HepG2 (cell line): ENCODE measurements around the gene SLC20A1. TPM values are rescaled to one million over a fixed set of nuclear protein-coding genes. Genes with fewer than 3 reads are reported as not detected.
"Not testable (repeated sequence)": the region's sequence is repeated elsewhere in the genome, so short reads cannot be mapped to it uniquely, and the experiment has no call there.

Experiments used
- ATAC-seq: fragments of 200-7000 bp; cut with Tn5 transposase; 3 replicates; pipeline ENCODE4 v1.9.1; 2020; ENCODE audit warnings: mild to moderate bottlenecking, moderate library complexity
- BruUV-seq: library from RNA; stranded (reverse); fragments of 400-500 nt; replicated peaks from 2 replicates; lab custom pipeline; 2021; lab: Mats Ljungman, UMichigan
- CTCF ChIA-PET: fragments of 300-600 bp; formaldehyde crosslinking; extraction: SDS; loops from one replicate; lab custom pipeline; 2021; ENCODE audit warnings: low total read pairs, inconsistent platforms, low intra/inter-chr PET ratio; lab: Yijun Ruan, JAX
- POLR2A ChIA-PET: fragments of 350-600 bp; sonication (Branson Sonifier 250); formaldehyde crosslinking; loops from one replicate; lab custom pipeline; 2020; ENCODE audit warnings: antibody characterized with exemption, inconsistent platforms; lab: Yijun Ruan, JAX
- DNase-seq: peaks from one replicate; pipeline ENCODE4 v3.0.0-alpha.2; 2015; ENCODE audit warnings: low spot score
- FAIRE-seq: peaks from 3 replicates; lab custom pipeline; 2011; peaks lifted over from hg19 to GRCh38; lab: Jason Lieb, UNC
- H2AFZ ChIP-seq: one replicate; pipeline ENCODE4 v1.6.1; 2011; ENCODE audit warnings: low read length, inconsistent platforms
- H3K27ac ChIP-seq: fragments of 300-600 bp; 3 replicates; pipeline ENCODE4 v1.8.0; 2011; ENCODE audit warnings: mixed run types, mild to moderate bottlenecking, mixed read lengths, low read length, inconsistent platforms; ENCODE audit not compliant: insufficient read depth; ENCODE audit errors: extremely low read length
- H3K27me3 ChIP-seq, 2 experiments: fragments of 200-600 bp in 1 of 2; 2 replicates in 1 of 2; 3 replicates in 1 of 2; pipeline versions ENCODE4 v1.6.0 to v1.8.0; 2011; ENCODE audit warnings: low read length in 2 of 2, mild to moderate bottlenecking in 2 of 2, moderate library complexity in 2 of 2, inconsistent platforms in 1 of 2; ENCODE audit not compliant: insufficient read depth in 2 of 2, control insufficient read depth in 1 of 2
- H3K36me3 ChIP-seq, 2 experiments: fragments of 200-600 bp in 1 of 2; replicated peaks in 1 of 2; 2 replicates in 1 of 2; 3 replicates in 1 of 2; pipeline versions ENCODE4 v1.5.1 to v1.8.0; 2011; ENCODE audit warnings: low read length in 2 of 2, inconsistent platforms in 1 of 2; ENCODE audit not compliant: insufficient read depth in 2 of 2, control insufficient read depth in 1 of 2
- H3K4me1 ChIP-seq: 2 replicates; pipeline ENCODE4 v1.5.1; 2012; ENCODE audit warnings: low read length, inconsistent platforms; ENCODE audit not compliant: insufficient read depth
- H3K4me2 ChIP-seq: 2 replicates; pipeline ENCODE4 v1.6.0; 2011; ENCODE audit warnings: low read depth, low read length, inconsistent platforms
- H3K4me3 ChIP-seq, 3 experiments: fragments of 200-600 bp in 1 of 3; sonication (generic), shearing (Covaris generic) in 1 of 3; replicated peaks in 1 of 3; 2 replicates each; pipeline ENCODE4 v1.5.1; 2011 to 2016; ENCODE audit warnings: low read length in 3 of 3, inconsistent platforms in 2 of 3, low read depth in 2 of 3, mild to moderate bottlenecking in 2 of 3, control low read depth in 1 of 3, mixed read lengths in 1 of 3; ENCODE audit not compliant: insufficient read depth in 1 of 3
- H3K79me2 ChIP-seq: one replicate; pipeline ENCODE4 v1.6.1; 2011; ENCODE audit warnings: low read length, inconsistent platforms; ENCODE audit not compliant: insufficient read depth
- H3K9ac ChIP-seq: 2 replicates; pipeline ENCODE4 v1.6.0; 2011; ENCODE audit warnings: mild to moderate bottlenecking, low read depth, low read length, inconsistent platforms; ENCODE audit not compliant: insufficient read depth
- H3K9me3 ChIP-seq: 2 replicates; pipeline ENCODE4 v1.5.1; 2012; ENCODE audit warnings: mild to moderate bottlenecking, low read length
- H4K20me1 ChIP-seq: 2 replicates; pipeline ENCODE4 v1.6.0; 2011; ENCODE audit warnings: inconsistent platforms, mild to moderate bottlenecking, low read length, moderate library complexity; ENCODE audit not compliant: insufficient read depth
- CEBPG ChIP-seq: IDR thresholded peaks from 2 replicates; pipeline ENCODE4 v1.6.1; 2016
- ELF3 ChIP-seq: IDR thresholded peaks from 2 replicates; pipeline ENCODE4 v1.6.1; 2016; ENCODE audit warnings: missing genetic modification reagents, missing compliant biosample characterization
- FOXA1 ChIP-seq, 2 experiments: fragments of 450-650 bp in 1 of 2; sonication (generic) in 1 of 2; formaldehyde crosslinking in 1 of 2; IDR thresholded peaks; 2 replicates each; pipeline versions ENCODE4 v1.4.0 to v1.6.1; 2016 to 2020; ENCODE audit warnings: missing genetic modification reagents in 1 of 2
- FOXA3 ChIP-seq: IDR thresholded peaks from 2 replicates; pipeline ENCODE4 v1.6.1; 2016; ENCODE audit warnings: missing genetic modification reagents, missing compliant biosample characterization
- GATAD2A ChIP-seq: IDR thresholded peaks from 2 replicates; pipeline ENCODE4 v1.6.1; 2016
- HMG20A ChIP-seq: IDR thresholded peaks from 2 replicates; pipeline ENCODE4 v1.6.1; 2016; ENCODE audit warnings: borderline replicate concordance
- HNF4A ChIP-seq: sonication (generic); formaldehyde crosslinking; IDR thresholded peaks from 2 replicates; pipeline ENCODE4 v1.4.0; 2020; ENCODE audit warnings: missing genetic modification reagents
- NCOA2 ChIP-seq: sonication (generic); formaldehyde crosslinking; IDR thresholded peaks from 2 replicates; pipeline ENCODE4 v1.8.0; 2022; ENCODE audit warnings: inconsistent platforms
- RARA ChIP-seq: IDR thresholded peaks from 2 replicates; pipeline ENCODE4 v1.6.1; 2016; ENCODE audit warnings: missing genetic modification reagents, missing compliant biosample characterization
- SOX13 ChIP-seq, 3 experiments: fragments of 450-650 bp in 1 of 3; sonication (generic) in 1 of 3; formaldehyde crosslinking in 1 of 3; IDR thresholded peaks in 2 of 3; conservative IDR thresholded peaks in 1 of 3; 2 replicates each; pipeline versions ENCODE4 v1.5.0 to v1.6.1; 2016 to 2020; ENCODE audit warnings: antibody characterized with exemption in 1 of 3, mild to moderate bottlenecking in 1 of 3, missing compliant biosample characterization in 1 of 3, missing genetic modification reagents in 1 of 3, moderate library complexity in 1 of 3
- SOX5 ChIP-seq: IDR thresholded peaks from 2 replicates; pipeline ENCODE4 v1.6.1; 2016; ENCODE audit warnings: borderline replicate concordance
- SOX6 ChIP-seq, 2 experiments: fragments of 450-650 bp in 1 of 2; sonication (generic) in 1 of 2; formaldehyde crosslinking in 1 of 2; IDR thresholded peaks; 2 replicates each; pipeline versions ENCODE4 v1.4.0 to v1.6.1; 2017 to 2020; ENCODE audit warnings: antibody characterized with exemption in 1 of 2, mild to moderate bottlenecking in 1 of 2, missing genetic modification reagents in 1 of 2
- TCF7 ChIP-seq: sonication (generic); IDR thresholded peaks from 2 replicates; pipeline ENCODE4 v1.6.1; 2016; ENCODE audit warnings: antibody characterized with exemption, low read depth
- WGBS: methylation state at CpG from one replicate; pipeline ENCODE4 v1.1.6; 2017; ENCODE audit warnings: low lambda C conversion rate; 5-methylcytosine and 5-hydroxymethylcytosine counted together
- in situ Hi-C: cut with HindIII; loops from 2 replicates; pipeline ENCODE4 v1.10.0; 2017; ENCODE audit warnings: low pct_unique_long_range_greater_than_20kb; ENCODE audit not compliant: extremely low pct_ligation_motif_present
- intact Hi-C: fragments of 100-400 bp; cut with micrococcal nuclease; formaldehyde crosslinking; loops from one replicate; pipeline ENCODE4 v1.10.0; 2022; ENCODE audit not compliant: unreplicated experiment
- polyA plus RNA-seq, 8 experiments: library from polyadenylated mRNA; depleted of rRNA in 3 of 8; stranded (reverse) in 7 of 8; unstranded in 1 of 8; fragments of >200 nt; fragmentation: Illumina TruSeq in 4 of 8; extraction: Trizol in 4 of 8; gene quantifications; 2 replicates each; pipeline versions ENCODE4 v1.2.1 to v1.2.3, GENCODE V29; 2011 to 2016; ENCODE audit warnings: low read depth in 4 of 8, missing spikeins in 1 of 8, mixed read lengths in 1 of 8; ENCODE audit not compliant: insufficient read depth in 1 of 8
- total RNA-seq, 5 experiments: library from RNA; depleted of rRNA; stranded (reverse); fragments of >200 nt; fragmentation: Illumina TruSeq; extraction: Trizol; gene quantifications; 2 replicates each; pipeline ENCODE4 v1.2.3, GENCODE V29; 2016; ENCODE audit warnings: low read depth in 1 of 5
- TF ChIP-seq, protein P1 (sequence below): sonication (generic); formaldehyde crosslinking; IDR thresholded peaks from 2 replicates; pipeline ENCODE4 v1.4.0; 2020; ENCODE audit warnings: missing genetic modification reagents, mild to moderate bottlenecking, borderline replicate concordance
- TF ChIP-seq, protein P2 (sequence below): IDR thresholded peaks from 2 replicates; pipeline ENCODE4 v1.4.0; 2020; ENCODE audit warnings: mild to moderate bottlenecking, missing genetic modification reagents

The SLC20A1 gene
- total and polyA plus RNA-seq, 2 of the 13 experiments (the other 11 are each of a cell fraction or from before 2014, with no cell fraction given), result 54.0 to 85.9 TPM

DNA sequence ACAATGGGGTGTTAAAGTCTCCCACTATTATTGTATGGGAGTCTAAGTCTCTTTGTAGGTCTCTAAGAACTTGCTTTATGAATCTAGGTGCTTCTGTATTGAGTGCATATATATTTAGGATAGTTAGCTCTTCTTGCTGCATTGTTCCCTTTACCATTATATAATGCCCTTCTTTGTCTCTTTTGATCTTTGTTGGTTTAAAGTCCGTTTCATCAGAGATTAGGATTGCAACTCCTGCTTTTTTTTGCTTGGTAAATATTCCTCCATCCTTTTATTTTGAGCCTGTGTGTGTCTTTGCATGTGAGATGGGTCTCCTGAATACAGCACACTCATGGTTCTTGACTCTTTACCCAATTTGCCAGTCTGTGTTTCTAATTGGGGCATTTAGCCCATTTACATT, 33.5 kb upstream of the SLC20A1 start:
- WGBS, result 0% methylated on average over 1 of the region's 1 CpG
- H3K4me2 ChIP-seq; FAIRE-seq; in situ Hi-C loops; H3K4me3 ChIP-seq; H2AFZ ChIP-seq; POLR2A ChIA-PET; ATAC-seq; H3K79me2 ChIP-seq; H3K9me3 ChIP-seq; H3K36me3 ChIP-seq; H4K20me1 ChIP-seq; H3K9ac ChIP-seq; H3K27ac ChIP-seq; BruUV-seq; CTCF ChIA-PET; H3K27me3 ChIP-seq; TF ChIP-seq SOX13, FOXA1, SOX6 (IDR thresholded peaks at IDR 0.05): not testable (repeated sequence)
- intact Hi-C loops, result loop anchor here (10.0 kb wide), 1 partner anchor 273 kb away; no protein-coding TSS in a partner anchor
- peak in 1 of 2 experiments; percentile 93; a peak in 2 of 4 replicates for TF ChIP-seq SOX13 (CRISPR knock-in tag; conservative IDR thresholded peaks at IDR 0.05 in 1 of 2, IDR thresholded peaks at IDR 0.05 in 1 of 2)
- TF ChIP-seq RARA (CRISPR knock-in tag), result 0 out of 2 replicates have a peak, but pooled peaks have one; percentile 20
- TF ChIP-seq HNF4A (CRISPR knock-in tag), result peak; percentile 38
- peak; percentile 64; the same call in 1 of the 2 replicates for TF ChIP-seq GATAD2A (CRISPR knock-in tag)
- 0 out of 2 replicates have a peak, but pooled peaks have one; percentile 16 for TF ChIP-seq ELF3 (CRISPR knock-in tag)
- TF ChIP-seq, protein P1, sequence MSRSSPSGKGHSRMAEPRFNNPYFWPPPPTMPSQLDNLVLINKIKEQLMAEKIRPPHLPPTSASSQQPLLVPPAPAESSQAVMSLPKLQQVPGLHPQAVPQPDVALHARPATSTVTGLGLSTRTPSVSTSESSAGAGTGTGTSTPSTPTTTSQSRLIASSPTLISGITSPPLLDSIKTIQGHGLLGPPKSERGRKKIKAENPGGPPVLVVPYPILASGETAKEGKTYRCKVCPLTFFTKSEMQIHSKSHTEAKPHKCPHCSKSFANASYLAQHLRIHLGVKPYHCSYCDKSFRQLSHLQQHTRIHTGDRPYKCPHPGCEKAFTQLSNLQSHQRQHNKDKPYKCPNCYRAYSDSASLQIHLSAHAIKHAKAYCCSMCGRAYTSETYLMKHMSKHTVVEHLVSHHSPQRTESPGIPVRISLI (CRISPR knock-in tag), result peak; percentile 58; the same call in 1 of the 2 replicates
- TF ChIP-seq SOX5, result peak; percentile 91
- TF ChIP-seq CEBPG (CRISPR knock-in tag), result peak; percentile 37; the same call in 1 of the 2 replicates
- peak; percentile 17; the same call in 1 of the 2 replicates for TF ChIP-seq HMG20A (CRISPR knock-in tag)
- 0 out of 2 replicates have a peak, but pooled peaks have one; percentile 8 for TF ChIP-seq NCOA2 (CRISPR knock-in tag)
- peak; percentile 59; the same call in 1 of the 2 replicates for TF ChIP-seq FOXA3 (CRISPR knock-in tag)
- TF ChIP-seq TCF7, result peak; percentile 56
- TF ChIP-seq FOXA1 (CRISPR knock-in tag; IDR thresholded peaks at IDR 0.05), result peak; percentile 12; the same call in 1 of the 2 replicates
- TF ChIP-seq SOX6 (CRISPR knock-in tag; IDR thresholded peaks at IDR 0.05), result peak; percentile 72; the same call in 1 of the 2 replicates
- TF ChIP-seq, protein P2, sequence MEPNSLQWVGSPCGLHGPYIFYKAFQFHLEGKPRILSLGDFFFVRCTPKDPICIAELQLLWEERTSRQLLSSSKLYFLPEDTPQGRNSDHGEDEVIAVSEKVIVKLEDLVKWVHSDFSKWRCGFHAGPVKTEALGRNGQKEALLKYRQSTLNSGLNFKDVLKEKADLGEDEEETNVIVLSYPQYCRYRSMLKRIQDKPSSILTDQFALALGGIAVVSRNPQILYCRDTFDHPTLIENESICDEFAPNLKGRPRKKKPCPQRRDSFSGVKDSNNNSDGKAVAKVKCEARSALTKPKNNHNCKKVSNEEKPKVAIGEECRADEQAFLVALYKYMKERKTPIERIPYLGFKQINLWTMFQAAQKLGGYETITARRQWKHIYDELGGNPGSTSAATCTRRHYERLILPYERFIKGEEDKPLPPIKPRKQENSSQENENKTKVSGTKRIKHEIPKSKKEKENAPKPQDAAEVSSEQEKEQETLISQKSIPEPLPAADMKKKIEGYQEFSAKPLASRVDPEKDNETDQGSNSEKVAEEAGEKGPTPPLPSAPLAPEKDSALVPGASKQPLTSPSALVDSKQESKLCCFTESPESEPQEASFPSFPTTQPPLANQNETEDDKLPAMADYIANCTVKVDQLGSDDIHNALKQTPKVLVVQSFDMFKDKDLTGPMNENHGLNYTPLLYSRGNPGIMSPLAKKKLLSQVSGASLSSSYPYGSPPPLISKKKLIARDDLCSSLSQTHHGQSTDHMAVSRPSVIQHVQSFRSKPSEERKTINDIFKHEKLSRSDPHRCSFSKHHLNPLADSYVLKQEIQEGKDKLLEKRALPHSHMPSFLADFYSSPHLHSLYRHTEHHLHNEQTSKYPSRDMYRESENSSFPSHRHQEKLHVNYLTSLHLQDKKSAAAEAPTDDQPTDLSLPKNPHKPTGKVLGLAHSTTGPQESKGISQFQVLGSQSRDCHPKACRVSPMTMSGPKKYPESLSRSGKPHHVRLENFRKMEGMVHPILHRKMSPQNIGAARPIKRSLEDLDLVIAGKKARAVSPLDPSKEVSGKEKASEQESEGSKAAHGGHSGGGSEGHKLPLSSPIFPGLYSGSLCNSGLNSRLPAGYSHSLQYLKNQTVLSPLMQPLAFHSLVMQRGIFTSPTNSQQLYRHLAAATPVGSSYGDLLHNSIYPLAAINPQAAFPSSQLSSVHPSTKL (CRISPR knock-in tag), result peak; percentile 68
- H3K4me1 ChIP-seq, result peaks cover 41% of the 10 kb centered on the region
- DNase-seq, result peak; percentile 34
